Inferior parietal cortex (tissue), 1 donor: ENCODE data around the gene NCAM2.
A peak's percentile ranks its signal among the peaks of the same experiment; 100 is the strongest.

Experiments
- DNase-seq: peaks from one replicate; pipeline ENCODE4 v3.0.0-alpha.2; 2016; ENCODE audit errors: extremely low spot score

NCAM2 gene

GRCh38 chr21:21213297-21213696 is 215.1 kb downstream of the NCAM2 start:
- no peak for DNase-seq

GRCh38 chr21:21216047-21216446 is 217.8 kb downstream of the NCAM2 start:
- no peak for DNase-seq

- no peak for DNase-seq
Observed at GRCh38 chr21:21226472-21226871, 228.3 kb downstream of the NCAM2 start.

- no peak for DNase-seq
Observed at GRCh38 chr21:21230672-21231071, 232.5 kb downstream of the NCAM2 start.

GRCh38 chr21:21231913-21232312 is 233.7 kb downstream of the NCAM2 start:
- no peak for DNase-seq

- DNase-seq = peak; percentile 62
Observed at GRCh38 chr21:21232320-21232719, 234.1 kb downstream of the NCAM2 start.

GRCh38 chr21:21233051-21233450 is 234.8 kb downstream of the NCAM2 start:
- no peak for DNase-seq

- DNase-seq = no peak
Observed at GRCh38 chr21:21236996-21237395, 238.8 kb downstream of the NCAM2 start.

- no peak for DNase-seq
Observed at GRCh38 chr21:21238629-21239400, 240.6 kb downstream of the NCAM2 start.

GRCh38 chr21:21241391-21241790 is 243.2 kb downstream of the NCAM2 start:
- DNase-seq = no peak

GRCh38 chr21:21246007-21246406 is 247.8 kb downstream of the NCAM2 start:
- DNase-seq = no peak

- no peak for DNase-seq
Observed at GRCh38 chr21:21247424-21247823, 249.2 kb downstream of the NCAM2 start.

GRCh38 chr21:21262048-21262447 is 263.8 kb downstream of the NCAM2 start:
- no peak for DNase-seq

GRCh38 chr21:21268061-21268471 is 269.9 kb downstream of the NCAM2 start:
- peak; percentile 47 for DNase-seq

- no peak for DNase-seq
Observed at GRCh38 chr21:21268885-21269284, 270.7 kb downstream of the NCAM2 start.

- no peak for DNase-seq
Observed at GRCh38 chr21:21279193-21279901, 281.1 kb downstream of the NCAM2 start.

GRCh38 chr21:21283810-21284209 is 285.6 kb downstream of the NCAM2 start:
- DNase-seq = no peak

GRCh38 chr21:21286170-21286798 is 288.1 kb downstream of the NCAM2 start:
- DNase-seq = no peak

- DNase-seq = no peak
Observed at GRCh38 chr21:21290751-21291150, 292.5 kb downstream of the NCAM2 start.

- no peak for DNase-seq
Observed at GRCh38 chr21:21291883-21292569, 293.8 kb downstream of the NCAM2 start.

- DNase-seq = no peak
Observed at GRCh38 chr21:21295303-21295702, 297.1 kb downstream of the NCAM2 start.

- no peak for DNase-seq
Observed at GRCh38 chr21:21297211-21297610, 299.0 kb downstream of the NCAM2 start.
